GM04504 (cell line): ENCODE data around the gene OLR1.
"Not testable (repeated sequence)": the region's sequence is repeated elsewhere in the genome, so short reads cannot be mapped to it uniquely, and the experiment has no call there.

Experiments
- DNase-seq: peaks from one replicate; pipeline ENCODE4 v3.0.0-alpha.2; 2012; ENCODE audit warnings: low read depth

OLR1 gene

GRCh38 chr12:10171973-10172728, at the start of gene OLR1:
TSS of gene OLR1 (minus strand) at chr12:10172132. CDS start at chr12:10172077, 55 bp downstream.
- DNase-seq: no peak

DNA sequence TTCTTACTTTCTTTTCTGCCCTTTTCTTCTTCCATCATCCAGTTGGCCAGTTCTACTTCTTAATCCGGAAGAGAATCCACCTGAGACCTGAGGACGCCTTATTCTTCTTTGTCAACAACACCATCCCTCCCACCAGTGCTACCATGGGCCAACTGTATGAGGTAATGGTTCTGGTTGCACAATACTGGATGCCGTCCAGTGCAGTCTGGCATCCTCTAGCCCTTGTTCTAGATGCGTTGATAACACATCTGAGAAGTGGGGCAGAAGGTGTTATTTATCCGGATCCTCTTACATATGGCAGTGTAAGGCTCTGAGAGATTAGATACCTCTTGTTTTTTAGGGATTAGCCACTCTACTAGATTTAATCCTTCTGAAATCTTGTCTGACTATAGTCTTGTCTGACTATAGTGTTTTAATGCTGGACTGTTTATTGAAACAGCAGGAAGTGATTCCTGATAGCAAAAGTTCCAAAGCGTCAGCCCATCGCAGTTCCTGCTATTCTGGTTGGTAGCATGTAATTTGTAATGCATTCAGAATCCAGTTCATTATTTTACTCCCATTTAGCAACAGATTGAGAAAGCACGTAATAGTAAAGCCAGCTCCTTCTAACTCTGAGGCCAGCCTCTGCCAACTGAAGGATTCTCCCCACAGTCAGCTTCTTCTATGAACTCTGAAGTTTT, 48.6 kb upstream of the OLR1 start:
- DNase-seq: no peak

- DNase-seq: no peak
Measured at GRCh38 chr12:10218021-10218420, 46.1 kb upstream of the OLR1 start.

- not testable (repeated sequence) for DNase-seq
Measured at GRCh38 chr12:10215946-10216345, 44.0 kb upstream of the OLR1 start.

GRCh38 chr12:10215436-10215835, 43.5 kb upstream of the OLR1 start:
- DNase-seq: no peak

DNA sequence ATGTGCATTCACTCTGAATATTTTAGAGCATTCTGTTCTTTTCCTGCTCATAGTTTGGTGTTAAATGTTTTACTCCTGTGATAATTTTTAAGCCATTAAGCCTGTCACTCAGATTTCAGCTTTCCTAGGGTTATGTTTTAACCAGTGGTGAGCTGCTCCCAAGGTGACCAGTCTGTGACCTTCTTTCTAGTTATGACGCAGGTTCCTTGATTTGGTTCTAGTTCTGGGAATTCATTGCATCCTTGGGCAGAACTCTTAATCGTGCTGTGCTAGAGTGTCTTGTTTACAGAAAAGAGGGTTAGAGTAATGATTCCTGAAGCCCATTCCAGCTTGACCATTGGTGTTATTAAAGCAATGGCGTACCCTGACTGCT, 42.9 kb upstream of the OLR1 start:
- no peak for DNase-seq

DNA sequence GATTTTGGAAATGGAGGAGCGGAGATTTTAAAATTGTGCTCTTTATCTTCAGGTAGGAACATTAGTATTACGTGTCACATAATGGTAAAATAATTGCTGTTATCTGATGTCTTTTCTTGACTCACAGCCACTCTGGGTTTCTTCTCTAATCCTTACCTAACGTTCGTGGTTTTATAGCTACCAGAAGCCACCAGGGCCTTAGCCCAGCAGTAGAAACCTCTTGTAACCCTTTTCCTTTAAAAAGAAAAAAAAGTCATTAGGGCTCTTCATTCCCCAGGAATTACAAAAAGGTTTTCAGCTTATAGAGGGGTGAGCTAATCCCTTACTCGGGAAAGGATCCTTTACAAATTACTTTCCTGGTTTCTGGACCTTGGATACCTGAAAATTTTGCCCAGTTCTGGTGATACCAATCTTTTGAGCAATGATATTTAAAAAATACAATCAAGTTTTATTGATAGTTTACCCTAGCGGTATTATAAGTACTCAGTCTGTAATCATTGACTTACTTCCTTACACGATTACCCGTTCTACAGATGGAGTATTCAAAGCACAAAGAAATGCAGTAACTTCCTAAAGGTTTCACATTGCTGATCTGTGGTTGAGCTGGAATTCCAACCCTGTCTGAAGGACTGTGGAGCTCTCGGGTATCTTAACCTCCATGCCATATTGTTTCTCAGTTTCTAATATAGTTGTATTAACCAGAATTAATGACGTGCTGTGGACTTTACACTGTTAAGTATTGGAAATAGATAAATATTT, 42.4 kb upstream of the OLR1 start:
- DNase-seq: no peak

- DNase-seq: no peak
Measured at GRCh38 chr12:10213168-10214135, 41.5 kb upstream of the OLR1 start.

DNA sequence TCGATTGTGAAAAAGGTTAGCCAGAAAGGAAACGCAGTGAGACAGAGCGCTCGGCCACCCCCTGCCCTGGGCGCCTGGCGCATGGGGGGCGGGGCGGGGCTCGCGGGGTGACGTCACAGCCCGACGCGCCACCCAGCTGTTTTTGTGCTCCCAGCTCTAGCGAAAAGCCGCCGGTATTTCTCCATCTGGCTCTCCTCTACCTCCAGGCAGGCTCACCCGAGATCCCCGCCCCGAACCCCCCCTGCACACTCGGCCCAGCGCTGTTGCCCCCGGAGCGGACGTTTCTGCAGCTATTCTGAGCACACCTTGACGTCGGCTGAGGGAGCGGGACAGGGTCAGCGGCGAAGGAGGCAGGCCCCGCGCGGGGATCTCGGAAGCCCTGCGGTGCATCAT, 40.8 kb upstream of the OLR1 start, which contains the start of gene GABARAPL1:
GABARAPL1 (plus strand) TSS at position 139 of the 393 bp plus-strand sequence; CDS start at position 392, 253 bp downstream.
- DNase-seq: peak; percentile 69

DNA sequence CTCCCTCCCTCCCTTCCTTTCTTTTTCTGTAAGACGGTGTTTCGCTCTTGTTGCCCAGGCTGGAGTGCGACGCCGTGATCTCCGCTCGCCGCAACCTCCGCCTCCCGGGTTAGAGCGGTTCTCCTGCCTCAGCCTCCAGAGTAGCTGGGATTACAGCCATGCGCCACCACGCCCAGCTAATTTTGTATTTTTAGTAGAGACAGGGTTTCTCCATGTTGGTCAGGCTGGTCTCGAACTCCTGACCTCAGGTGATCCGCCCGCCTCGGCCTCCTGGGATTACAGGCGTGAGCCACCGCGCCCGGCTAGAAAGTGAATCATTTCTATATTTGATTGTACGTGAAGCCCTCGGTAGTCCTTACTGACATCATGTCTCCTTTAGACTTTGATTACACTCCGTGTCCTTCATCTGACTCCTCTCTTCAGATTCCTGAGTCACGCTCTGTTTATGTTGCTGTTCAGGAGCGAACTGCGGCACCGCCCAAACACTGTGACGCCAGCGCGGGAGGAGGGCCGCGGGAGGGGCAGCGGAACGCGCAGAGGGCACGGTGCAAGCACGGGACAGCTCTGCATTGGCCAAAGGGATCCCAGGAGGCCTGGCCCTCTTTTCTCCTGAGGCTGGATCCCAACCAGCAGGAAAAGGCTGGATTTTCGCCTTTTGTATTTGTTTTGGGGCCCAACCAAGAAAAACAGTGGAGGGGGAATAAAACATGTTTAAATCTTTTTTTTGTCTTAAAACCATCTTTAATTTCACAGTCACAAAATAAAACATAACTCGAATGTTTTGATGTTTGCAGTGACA, 40.2 kb upstream of the OLR1 start:
- DNase-seq: peak; percentile 98

GRCh38 chr12:10211101-10211939, 39.4 kb upstream of the OLR1 start:
- no peak for DNase-seq

DNA sequence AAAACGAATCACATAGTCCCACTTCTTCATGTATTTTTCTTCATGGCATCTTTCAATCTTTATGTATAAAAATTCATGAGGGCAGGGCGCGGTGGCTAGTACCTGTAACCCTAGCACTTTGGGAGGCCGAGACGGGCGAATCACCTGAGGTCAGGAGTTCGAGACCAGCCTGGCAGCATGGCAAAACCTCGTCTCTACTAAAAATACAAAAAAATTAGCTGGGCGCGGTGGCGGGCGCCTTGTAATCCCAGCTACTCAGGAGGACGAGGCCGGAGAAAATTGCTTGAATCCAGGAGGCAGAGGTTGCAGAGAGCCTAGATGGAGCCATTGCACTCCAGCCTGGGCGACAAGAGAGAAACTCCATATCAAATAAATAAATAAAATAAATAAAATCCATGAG, 38.3 kb upstream of the OLR1 start:
- no peak for DNase-seq

DNA sequence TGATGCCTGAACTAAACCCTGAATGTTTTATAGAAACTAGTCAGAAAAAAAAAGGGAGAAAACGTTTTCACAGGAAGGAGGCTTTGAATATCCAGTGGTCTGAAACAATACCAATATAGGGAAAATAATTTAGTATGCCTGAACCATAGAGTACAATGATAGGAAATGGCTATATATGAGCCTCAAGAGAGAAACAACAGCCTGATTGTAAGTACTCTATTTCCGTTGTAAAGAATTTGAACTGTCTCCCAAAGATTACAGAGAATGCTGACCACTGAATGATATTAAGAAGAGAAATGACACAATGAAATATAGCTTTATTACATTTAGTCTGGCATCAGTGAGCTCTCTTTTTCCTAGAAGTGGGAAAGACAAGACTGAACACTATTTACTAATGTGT, 35.2 kb upstream of the OLR1 start:
- no peak for DNase-seq

GRCh38 chr12:10205220-10205807, 33.4 kb upstream of the OLR1 start:
- DNase-seq: no peak

DNA sequence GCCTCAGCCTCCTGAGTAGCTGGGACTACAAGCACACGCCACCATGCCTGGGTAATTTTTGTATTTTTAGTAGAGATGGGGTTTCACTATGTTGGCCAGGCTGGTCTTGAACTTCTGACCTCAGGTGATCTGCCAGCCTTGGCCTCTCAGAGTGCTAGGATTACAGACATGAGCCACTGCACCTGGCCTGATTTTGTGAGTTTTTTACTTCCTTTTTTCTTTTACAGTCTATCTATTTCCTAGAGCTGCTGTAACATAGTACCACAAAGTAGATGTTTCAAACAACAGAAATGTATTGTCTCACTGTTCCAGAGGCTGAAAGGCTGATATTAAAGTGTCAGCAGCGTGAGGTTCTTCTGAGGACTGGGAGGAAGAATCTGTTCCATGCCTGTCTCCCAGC, 32.6 kb upstream of the OLR1 start:
- not testable (repeated sequence) for DNase-seq

DNA sequence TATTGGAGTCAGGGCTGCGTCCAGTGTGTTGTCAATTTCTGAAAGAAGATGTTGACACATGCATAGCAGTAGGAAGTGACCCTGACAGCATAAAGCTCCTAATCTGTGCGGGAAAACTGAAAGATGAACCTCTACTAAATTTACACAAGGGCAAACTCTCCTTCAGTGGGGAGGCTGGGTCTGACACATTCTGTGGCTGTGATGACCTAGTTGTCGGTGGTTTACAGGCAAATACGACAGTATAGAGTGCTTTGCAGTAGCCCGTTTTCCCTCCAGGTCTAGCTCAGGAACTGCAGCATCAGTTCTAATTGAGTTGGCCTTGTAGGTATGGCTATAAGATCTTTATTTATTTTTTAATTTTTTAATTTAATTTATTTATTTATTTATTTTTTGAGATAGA, 25.9 kb upstream of the OLR1 start:
- DNase-seq: no peak

DNA sequence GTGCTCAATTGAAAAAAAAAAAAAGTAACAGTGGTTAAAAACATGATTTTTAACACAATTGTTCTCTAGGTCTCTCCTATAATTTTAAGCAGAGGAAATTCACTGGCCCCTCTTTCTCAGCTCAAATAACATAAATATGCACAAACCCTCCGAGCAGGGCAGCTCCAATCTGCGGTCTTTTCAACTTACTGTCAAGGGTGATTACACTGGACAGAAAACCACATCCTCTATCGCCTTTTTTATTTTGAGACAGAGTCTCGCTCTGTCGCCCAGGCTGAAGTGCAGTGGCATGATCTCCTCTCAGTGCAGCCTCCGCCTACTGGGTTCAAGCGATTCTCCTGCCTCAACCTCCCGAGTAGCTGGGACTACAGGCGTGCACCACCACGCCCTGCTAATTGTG, 24.3 kb upstream of the OLR1 start:
- no peak for DNase-seq

GRCh38 chr12:10194160-10194670, 22.3 kb upstream of the OLR1 start:
- DNase-seq: no peak

GRCh38 chr12:10191865-10192264, 19.9 kb upstream of the OLR1 start:
- DNase-seq: peak; percentile 84
